ENCODE data around the gene SELENOS. TPM values are rescaled to one million over a fixed set of nuclear protein-coding genes. Genes with fewer than 3 reads are reported as not detected.
A peak's percentile ranks its signal among the peaks of the same experiment; 100 is the strongest.

SELENOS gene
- total RNA-seq, 1 donor from 2014 or later, result 28.7 TPM

GRCh38 chr15:101250873-101251829, 26.1 kb downstream of the SELENOS start:
- DNase-seq, result no peak

GRCh38 chr15:101250341-101250831, 26.9 kb downstream of the SELENOS start:
- peak; percentile 54 for DNase-seq

GRCh38 chr15:101248274-101248673, 29.0 kb downstream of the SELENOS start:
- no peak for DNase-seq

GRCh38 chr15:101246824-101247745, 30.2 kb downstream of the SELENOS start:
- no peak for DNase-seq

GRCh38 chr15:101246391-101246790, 30.9 kb downstream of the SELENOS start:
- no peak for DNase-seq

- DNase-seq, result no peak
Measured at GRCh38 chr15:101244889-101245668, 32.2 kb downstream of the SELENOS start.

GRCh38 chr15:101244036-101244781, 33.1 kb downstream of the SELENOS start:
- peak; percentile 19 for DNase-seq

GRCh38 chr15:101243420-101243819, 33.9 kb downstream of the SELENOS start:
- no peak for DNase-seq

GRCh38 chr15:101242999-101243336, 34.3 kb downstream of the SELENOS start:
- no peak for DNase-seq

- DNase-seq, result no peak
Measured at GRCh38 chr15:101242160-101242998, 34.9 kb downstream of the SELENOS start.

- no peak for DNase-seq
Measured at GRCh38 chr15:101240358-101240757, 36.9 kb downstream of the SELENOS start.

- DNase-seq, result no peak
Measured at GRCh38 chr15:101239724-101240136, 37.6 kb downstream of the SELENOS start.

- DNase-seq, result no peak
Measured at GRCh38 chr15:101237251-101237650, 40.0 kb downstream of the SELENOS start.

- no peak for DNase-seq
Measured at GRCh38 chr15:101233651-101234280, 43.5 kb downstream of the SELENOS start.

- DNase-seq, result no peak
Measured at GRCh38 chr15:101232677-101233076, 44.6 kb downstream of the SELENOS start.

GRCh38 chr15:101228313-101228712, 49.0 kb downstream of the SELENOS start:
- no peak for DNase-seq

GRCh38 chr15:101225658-101226057, 51.6 kb downstream of the SELENOS start:
- DNase-seq, result no peak

Measured in skin of body (tissue), 2 donors.